Measurements from ENCODE around the gene PRKAG2. TPM values are rescaled to one million over a fixed set of nuclear protein-coding genes. Genes with fewer than 3 reads are reported as not detected.

Gene PRKAG2
- total and polyA plus RNA-seq, 8 donors, result 19.9 to 302 (median 60.9) TPM

DNA sequence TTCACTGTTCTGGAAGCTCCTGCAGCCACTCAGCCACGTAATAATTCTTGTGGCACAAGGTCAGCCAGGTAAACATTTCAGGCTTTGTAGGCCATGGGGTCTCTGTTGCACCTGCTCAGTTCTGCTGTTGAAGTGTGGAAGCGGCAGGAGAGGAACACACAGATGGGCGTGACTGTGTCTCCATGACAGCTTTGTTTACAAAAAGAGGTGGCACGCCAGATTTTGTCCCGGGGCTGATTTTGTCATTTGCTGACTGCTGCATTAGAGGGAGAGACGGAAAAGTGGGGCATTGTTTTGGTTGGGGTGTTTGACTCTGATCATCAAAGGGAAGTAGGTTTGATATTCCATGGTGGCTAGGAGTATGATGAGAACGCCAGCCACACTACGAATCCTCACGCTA is 103.1 kb downstream of the PRKAG2 start:
- no peak for TF ChIP-seq POLR2AphosphoS5 (IDR thresholded peaks at IDR 0.05)
- no peak for TF ChIP-seq POLR2A (IDR thresholded peaks at IDR 0.05)
- TF ChIP-seq, protein P1, sequence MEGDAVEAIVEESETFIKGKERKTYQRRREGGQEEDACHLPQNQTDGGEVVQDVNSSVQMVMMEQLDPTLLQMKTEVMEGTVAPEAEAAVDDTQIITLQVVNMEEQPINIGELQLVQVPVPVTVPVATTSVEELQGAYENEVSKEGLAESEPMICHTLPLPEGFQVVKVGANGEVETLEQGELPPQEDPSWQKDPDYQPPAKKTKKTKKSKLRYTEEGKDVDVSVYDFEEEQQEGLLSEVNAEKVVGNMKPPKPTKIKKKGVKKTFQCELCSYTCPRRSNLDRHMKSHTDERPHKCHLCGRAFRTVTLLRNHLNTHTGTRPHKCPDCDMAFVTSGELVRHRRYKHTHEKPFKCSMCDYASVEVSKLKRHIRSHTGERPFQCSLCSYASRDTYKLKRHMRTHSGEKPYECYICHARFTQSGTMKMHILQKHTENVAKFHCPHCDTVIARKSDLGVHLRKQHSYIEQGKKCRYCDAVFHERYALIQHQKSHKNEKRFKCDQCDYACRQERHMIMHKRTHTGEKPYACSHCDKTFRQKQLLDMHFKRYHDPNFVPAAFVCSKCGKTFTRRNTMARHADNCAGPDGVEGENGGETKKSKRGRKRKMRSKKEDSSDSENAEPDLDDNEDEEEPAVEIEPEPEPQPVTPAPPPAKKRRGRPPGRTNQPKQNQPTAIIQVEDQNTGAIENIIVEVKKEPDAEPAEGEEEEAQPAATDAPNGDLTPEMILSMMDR (IDR thresholded peaks at IDR 0.05), result no peak
- no peak for TF ChIP-seq EP300 (IDR thresholded peaks at IDR 0.05)
- WGBS, 5 donors, result 78 to 83% (median 81%) methylated on average over 9 of the region's 9 CpGs
- Histone ChIP-seq H3K4me3 (no peak overlapping the region), H3K27ac (no peak overlapping the region), H3K9me3 (no peaks in the 10 kb centered on the region), H3K27me3 (no peaks in the 10 kb centered on the region), H3K36me3 (peaks cover 0 to 20% (median 14%) of the 10 kb centered on the region in 4 donors), H3K4me1 (peaks cover 0 to 13% (median 9%) of the 10 kb centered on the region in 4 donors)
- intact Hi-C loops (cut with DNase I; ENCODE audit: low total_unique reads), result no loop called here
- no peak for DNase-seq

DNA sequence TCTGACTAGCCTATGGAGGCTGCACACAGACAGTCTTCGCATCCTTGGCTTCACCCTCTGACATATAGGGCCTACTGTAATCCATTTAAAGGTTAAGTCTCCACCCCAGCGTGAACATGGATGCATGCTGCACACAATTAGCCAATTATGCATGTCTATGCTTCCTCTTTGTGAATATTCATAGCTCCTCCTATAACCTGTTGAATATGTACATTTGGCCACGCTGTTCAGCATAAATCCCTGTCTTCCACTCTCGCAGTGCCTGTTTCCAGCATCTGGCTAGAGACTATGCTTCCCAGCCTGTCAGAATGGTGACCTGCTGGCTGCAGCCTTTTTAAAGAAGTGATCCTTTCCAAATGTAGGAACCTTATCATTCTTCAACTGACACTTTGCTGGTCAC is 106.7 kb downstream of the PRKAG2 start:
- Histone ChIP-seq H3K4me3 (no peak overlapping the region), H3K36me3 (peaks cover 0 to 30% (median 19%) of the 10 kb centered on the region in 4 donors), H3K27me3 (no peaks in the 10 kb centered on the region), H3K27ac (no peak overlapping the region), H3K4me1 (peaks cover 0 to 12% (median 4%) of the 10 kb centered on the region in 4 donors), H3K9me3 (no peaks in the 10 kb centered on the region)
- intact Hi-C loops (cut with DNase I; ENCODE audit: low total_unique reads), result no loop called here
- no peak for DNase-seq
- TF ChIP-seq POLR2A (IDR thresholded peaks at IDR 0.05) (no peak), POLR2AphosphoS5 (IDR thresholded peaks at IDR 0.05) (no peak), EP300 (IDR thresholded peaks at IDR 0.05) (no peak)
- TF ChIP-seq, protein P1 (IDR thresholded peaks at IDR 0.05), result no peak
- 91 to 97% (median 95%) methylated on average over 4 of the region's 4 CpGs for WGBS, 5 donors

DNA sequence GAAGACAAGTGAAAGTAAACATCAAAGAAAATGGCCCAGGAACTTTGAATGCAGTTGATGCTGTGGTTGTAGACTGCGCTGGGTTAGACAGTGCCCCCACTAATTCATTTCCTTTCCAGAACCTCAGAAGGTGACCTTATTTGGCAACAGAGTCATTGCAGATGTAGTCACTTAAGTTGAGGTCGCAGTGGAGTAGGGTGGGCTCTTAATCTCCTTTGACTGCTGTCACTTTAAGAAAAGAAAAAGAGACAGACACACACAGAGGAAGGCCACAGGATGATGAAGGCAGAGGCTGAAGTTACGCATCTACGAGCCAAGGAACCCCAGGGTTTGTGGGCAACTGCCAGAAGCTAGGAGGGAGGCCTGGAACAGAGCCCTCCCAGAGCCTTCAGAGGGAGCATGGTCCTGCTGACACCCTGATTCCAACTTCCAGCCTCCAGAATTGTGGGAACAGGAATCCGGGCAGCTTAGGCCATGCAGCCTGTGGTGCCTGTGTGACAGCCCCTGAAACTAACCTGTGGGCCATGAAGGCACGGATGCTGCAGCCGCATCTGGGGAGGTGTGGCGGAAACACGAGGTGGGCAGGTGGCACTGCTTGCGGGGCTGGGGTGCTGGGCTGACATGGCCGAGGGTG is 107.6 kb downstream of the PRKAG2 start:
- Histone ChIP-seq H3K4me3 (no peak overlapping the region), H3K9me3 (no peaks in the 10 kb centered on the region), H3K27ac (no peak overlapping the region), H3K27me3 (no peaks in the 10 kb centered on the region), H3K36me3 (peaks cover 0 to 36% (median 24%) of the 10 kb centered on the region in 4 donors), H3K4me1 (peaks cover 0 to 12% (median 4%) of the 10 kb centered on the region in 4 donors)
- DNase-seq, result peak in 1 of 2 donors; percentile 48
- WGBS, 5 donors, result 72 to 94% (median 80%) methylated on average over 4 to 11 of the region's 11 CpGs
- intact Hi-C loops (cut with DNase I; ENCODE audit: low total_unique reads), result no loop called here
- no peak for TF ChIP-seq POLR2AphosphoS5 (IDR thresholded peaks at IDR 0.05)
- TF ChIP-seq, protein P1 (IDR thresholded peaks at IDR 0.05), result no peak
- TF ChIP-seq EP300 (IDR thresholded peaks at IDR 0.05), result no peak
- no peak for TF ChIP-seq POLR2A (IDR thresholded peaks at IDR 0.05)

DNA sequence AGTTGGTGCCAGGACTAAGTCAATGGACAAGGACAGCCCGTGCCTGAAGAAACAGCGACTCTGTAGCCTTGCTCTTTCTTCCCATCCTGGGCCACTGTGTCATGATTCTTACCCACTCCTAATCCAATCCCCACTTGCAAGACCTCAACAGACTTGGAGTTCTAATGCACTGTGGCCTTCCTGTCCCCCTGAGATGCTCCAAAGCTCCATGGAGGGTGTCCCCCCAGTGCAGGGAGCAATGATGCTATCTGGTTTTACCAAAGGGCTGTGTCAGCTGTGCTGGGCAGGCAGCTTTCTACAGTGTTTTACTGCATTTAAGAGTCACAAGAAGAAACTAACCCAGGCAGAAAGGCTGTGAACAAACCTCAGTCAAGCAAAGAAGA is 108.1 kb downstream of the PRKAG2 start:
- no peak for TF ChIP-seq EP300 (IDR thresholded peaks at IDR 0.05)
- TF ChIP-seq, protein P1 (IDR thresholded peaks at IDR 0.05), result no peak
- no peak for TF ChIP-seq POLR2AphosphoS5 (IDR thresholded peaks at IDR 0.05)
- TF ChIP-seq POLR2A (IDR thresholded peaks at IDR 0.05), result no peak
- intact Hi-C loops (cut with DNase I; ENCODE audit: low total_unique reads), result no loop called here
- 84 to 89% (median 85%) methylated on average over 2 of the region's 2 CpGs for WGBS, 5 donors
- no peak overlapping the region for H3K27ac ChIP-seq
- DNase-seq, result no peak
- peaks cover 0 to 37% (median 24%) of the 10 kb centered on the region in 4 donors for H3K36me3 ChIP-seq
- H3K9me3 ChIP-seq, result no peaks in the 10 kb centered on the region
- H3K4me3 ChIP-seq, result no peak overlapping the region
- H3K4me1 ChIP-seq, result peaks cover 0 to 12% (median 4%) of the 10 kb centered on the region in 4 donors
- H3K27me3 ChIP-seq, result no peaks in the 10 kb centered on the region
